GM13976 (cell line): Measurements from ENCODE around the gene STN1.

Experiments used
- DNase-seq: peaks from one replicate; pipeline ENCODE4 v3.0.0; 2012; ENCODE audit warnings: low spot score
- in situ Hi-C: fragments of 300-500 bp; cut with MboI; formaldehyde crosslinking; loops from one replicate; pipeline ENCODE4 v1.12.0; 2022; ENCODE audit warnings: low sequenced_read_pairs, mixed read lengths, inconsistent platforms; ENCODE audit not compliant: unreplicated experiment
- TF ChIP-seq, protein P1 (sequence below): IDR thresholded peaks from 2 replicates; pipeline ENCODE4 v1.5.1; 2012; ENCODE audit warnings: borderline replicate concordance, mild to moderate bottlenecking; ENCODE audit not compliant: insufficient read depth; ENCODE audit errors: extremely low read depth, missing control alignments, control extremely low read depth

STN1 gene

DNA sequence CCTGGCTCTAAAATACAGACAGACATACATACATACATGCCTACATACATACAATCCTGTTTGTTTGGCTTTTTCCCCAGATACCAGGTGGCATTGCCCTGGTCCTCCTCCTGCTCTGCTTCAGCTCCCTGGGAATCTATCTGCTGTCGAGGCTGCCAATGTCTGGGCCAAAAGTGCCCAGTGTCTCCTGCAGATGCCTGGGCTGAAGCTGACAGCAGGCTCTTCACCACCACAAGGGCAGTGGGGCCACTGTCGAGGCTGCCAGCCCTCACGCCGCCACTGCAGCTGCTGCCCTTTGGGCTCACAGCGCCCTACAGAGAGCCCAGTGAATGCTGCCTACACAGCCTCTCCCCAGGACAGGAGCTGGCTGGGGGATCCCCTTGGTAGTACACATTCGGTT is 18.0 kb upstream of the STN1 start:
- no peak for DNase-seq
- TF ChIP-seq, protein P1, sequence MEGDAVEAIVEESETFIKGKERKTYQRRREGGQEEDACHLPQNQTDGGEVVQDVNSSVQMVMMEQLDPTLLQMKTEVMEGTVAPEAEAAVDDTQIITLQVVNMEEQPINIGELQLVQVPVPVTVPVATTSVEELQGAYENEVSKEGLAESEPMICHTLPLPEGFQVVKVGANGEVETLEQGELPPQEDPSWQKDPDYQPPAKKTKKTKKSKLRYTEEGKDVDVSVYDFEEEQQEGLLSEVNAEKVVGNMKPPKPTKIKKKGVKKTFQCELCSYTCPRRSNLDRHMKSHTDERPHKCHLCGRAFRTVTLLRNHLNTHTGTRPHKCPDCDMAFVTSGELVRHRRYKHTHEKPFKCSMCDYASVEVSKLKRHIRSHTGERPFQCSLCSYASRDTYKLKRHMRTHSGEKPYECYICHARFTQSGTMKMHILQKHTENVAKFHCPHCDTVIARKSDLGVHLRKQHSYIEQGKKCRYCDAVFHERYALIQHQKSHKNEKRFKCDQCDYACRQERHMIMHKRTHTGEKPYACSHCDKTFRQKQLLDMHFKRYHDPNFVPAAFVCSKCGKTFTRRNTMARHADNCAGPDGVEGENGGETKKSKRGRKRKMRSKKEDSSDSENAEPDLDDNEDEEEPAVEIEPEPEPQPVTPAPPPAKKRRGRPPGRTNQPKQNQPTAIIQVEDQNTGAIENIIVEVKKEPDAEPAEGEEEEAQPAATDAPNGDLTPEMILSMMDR: no peak
- in situ Hi-C loops: no loop called here

DNA sequence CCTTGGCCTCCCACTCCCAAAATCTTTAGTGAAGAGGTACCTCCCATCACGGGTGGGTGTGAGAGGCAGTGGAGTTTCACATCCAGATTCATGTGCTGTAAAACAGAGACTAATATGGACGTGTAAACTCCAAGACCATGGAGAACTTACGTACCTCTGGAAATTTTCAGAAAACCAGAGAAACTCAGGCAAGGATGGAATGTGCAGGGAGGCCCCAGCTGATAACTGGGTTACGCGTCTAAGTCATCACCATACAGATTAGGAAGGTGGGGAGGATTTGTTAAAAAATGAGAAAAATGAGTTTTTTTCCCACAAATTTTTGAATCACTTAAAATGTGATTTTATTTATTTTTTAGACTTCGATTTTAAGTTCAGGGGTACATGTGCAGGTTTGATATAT is 16.3 kb upstream of the STN1 start:
- in situ Hi-C loops: no loop called here
- no peak for DNase-seq
- TF ChIP-seq, protein P1: no peak

DNA sequence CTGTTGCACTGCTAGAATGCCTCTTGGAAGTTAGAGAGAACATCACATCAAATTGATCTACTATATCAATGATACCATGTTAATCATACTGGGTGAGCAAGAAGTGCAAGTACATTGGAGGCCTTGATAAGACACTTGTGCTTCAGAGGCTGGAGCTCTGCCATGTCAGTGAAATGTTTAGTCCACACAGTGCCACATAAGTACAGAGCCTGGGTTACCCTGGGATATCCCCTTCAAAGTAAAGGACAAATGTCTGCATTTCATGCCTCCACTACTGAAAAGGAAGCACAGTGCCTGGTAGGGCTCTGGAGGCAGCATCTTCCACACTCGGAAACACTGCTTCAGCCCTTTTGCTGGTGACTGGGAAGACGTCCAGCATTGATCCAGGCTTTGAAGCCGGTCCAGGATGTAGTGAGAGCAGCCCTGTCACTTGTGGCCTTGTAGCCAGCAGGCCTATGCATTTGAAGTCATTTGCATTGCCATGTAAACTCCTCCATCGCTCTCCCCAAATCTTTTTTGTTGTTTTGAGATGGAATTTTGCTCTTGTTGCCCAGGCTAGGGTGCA is 15.7 kb upstream of the STN1 start:
- in situ Hi-C loops: no loop called here
- TF ChIP-seq, protein P1: no peak
- no peak for DNase-seq

DNA sequence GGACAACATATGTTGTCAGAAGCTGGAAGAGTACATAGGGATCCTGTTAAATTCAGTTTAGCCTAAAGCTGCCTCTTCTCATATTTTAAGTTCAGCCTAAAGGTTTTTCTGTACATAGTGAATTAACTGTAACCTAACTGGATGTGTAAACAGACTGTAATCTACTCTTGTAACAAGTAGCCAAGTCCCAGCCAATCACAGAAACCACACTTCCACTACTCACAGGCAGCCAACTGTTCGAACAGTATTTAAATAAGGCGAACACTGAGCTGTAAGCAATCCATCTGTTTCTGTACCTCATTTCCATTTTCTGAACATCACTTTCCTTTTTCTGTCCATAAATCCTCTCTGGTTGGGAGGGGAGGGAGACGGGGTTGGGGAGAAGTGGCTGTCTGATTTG is 15.0 kb upstream of the STN1 start:
- in situ Hi-C loops: no loop called here
- no peak for DNase-seq
- TF ChIP-seq, protein P1: no peak

DNA sequence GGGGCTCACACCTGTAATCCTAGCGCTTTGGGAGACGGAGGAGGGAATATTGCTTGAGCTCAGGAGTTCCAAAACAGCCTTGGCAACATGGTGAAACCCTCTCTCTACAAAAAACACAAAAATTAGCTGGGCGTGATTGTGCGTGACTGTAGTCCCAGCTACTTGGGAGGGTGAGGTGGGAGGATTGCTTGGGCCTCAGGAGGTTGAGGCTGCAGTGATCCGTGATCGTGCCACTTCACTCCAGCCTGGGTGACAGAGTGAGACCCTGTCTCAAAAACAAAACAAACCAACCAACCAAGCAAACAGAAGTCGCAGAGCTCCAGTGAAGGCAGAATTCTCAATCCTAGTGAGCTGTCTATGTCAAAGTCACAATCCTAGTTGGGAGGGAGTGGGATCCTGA is 14.3 kb upstream of the STN1 start:
- in situ Hi-C loops: no loop called here
- no peak for DNase-seq
- TF ChIP-seq, protein P1: no peak

DNA sequence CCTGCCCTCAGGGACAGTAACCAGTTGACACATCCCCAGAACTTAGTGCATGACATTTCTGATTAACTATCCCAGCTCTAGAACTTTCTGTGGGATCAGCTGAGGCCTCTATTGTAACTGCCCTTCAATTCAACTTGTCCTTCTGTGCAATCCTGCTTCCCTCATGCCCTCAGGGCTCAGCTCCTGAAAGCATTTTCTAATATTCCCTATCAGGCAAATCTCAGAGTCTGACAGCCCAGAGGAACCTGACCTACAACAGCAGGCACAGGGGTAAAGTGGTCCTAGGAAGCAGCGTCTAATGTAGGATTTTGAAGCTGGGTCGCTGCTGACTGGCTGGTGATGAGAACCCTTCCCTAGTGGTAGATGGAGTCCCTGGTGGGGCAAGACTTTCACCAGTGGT is 13.6 kb upstream of the STN1 start:
- DNase-seq: no peak
- in situ Hi-C loops: no loop called here
- TF ChIP-seq, protein P1: no peak

DNA sequence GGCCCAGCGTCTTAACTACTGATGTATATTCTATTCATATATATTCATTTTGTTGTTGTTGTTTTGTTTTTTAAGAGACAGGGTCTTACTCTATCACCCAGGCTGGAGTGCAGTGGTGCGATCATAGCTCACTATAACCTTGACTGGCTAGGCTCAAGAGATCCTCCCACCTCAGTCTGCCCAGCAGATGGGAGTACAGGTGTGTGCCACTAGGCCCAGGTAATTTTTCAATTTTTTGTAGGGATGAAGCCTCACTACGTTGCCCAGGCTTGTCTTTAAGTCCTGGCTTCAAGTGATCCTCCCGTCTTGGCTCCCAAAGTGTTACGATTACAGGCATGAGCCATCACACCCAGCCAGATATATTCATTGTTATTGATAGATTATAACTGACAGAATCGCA is 12.9 kb upstream of the STN1 start:
- TF ChIP-seq, protein P1: no peak
- no peak for DNase-seq
- in situ Hi-C loops: no loop called here
